ENCODE results near the gene VSIG1.

VSIG1 gene

GRCh38 chrX:108081110-108081509 lies 36.2 kb downstream of the VSIG1 start:
- H3K9me3 ChIP-seq = no peaks in the 10 kb centered on the region
- peaks cover 16% of the 10 kb centered on the region for H3K36me3 ChIP-seq
- no peaks in the 10 kb centered on the region for H3K27me3 ChIP-seq
- H3K4me1 ChIP-seq (ENCODE audit: control insufficient read depth in 1 of 2, insufficient read depth in 1 of 2, low read depth in 1 of 2, low read length in 1 of 2) = no peaks in the 10 kb centered on the region
- H3K27ac ChIP-seq = no peak overlapping the region
- no peak overlapping the region for H3K4me3 ChIP-seq (ENCODE audit: low read depth in 1 of 2, low read length in 1 of 2)
- no peak for TF ChIP-seq CTCF (IDR thresholded peaks at IDR 0.05)

GRCh38 chrX:108087792-108088191 lies 42.9 kb downstream of the VSIG1 start:
- H3K27me3 ChIP-seq = no peaks in the 10 kb centered on the region
- peaks cover 13 to 17% of the 10 kb centered on the region in 2 experiments for H3K4me1 ChIP-seq (ENCODE audit: control insufficient read depth in 1 of 2, insufficient read depth in 1 of 2, low read depth in 1 of 2, low read length in 1 of 2)
- H3K27ac ChIP-seq = no peak overlapping the region
- peaks cover 31% of the 10 kb centered on the region for H3K36me3 ChIP-seq
- no peak overlapping the region for H3K4me3 ChIP-seq (ENCODE audit: low read depth in 1 of 2, low read length in 1 of 2)
- H3K9me3 ChIP-seq = no peaks in the 10 kb centered on the region
- TF ChIP-seq CTCF (IDR thresholded peaks at IDR 0.05) = no peak

GRCh38 chrX:108088511-108088910 lies 43.6 kb downstream of the VSIG1 start:
- H3K4me3 ChIP-seq (ENCODE audit: low read depth in 1 of 2, low read length in 1 of 2) = no peak overlapping the region
- H3K27ac ChIP-seq = no peak overlapping the region
- H3K4me1 ChIP-seq (ENCODE audit: control insufficient read depth in 1 of 2, insufficient read depth in 1 of 2, low read depth in 1 of 2, low read length in 1 of 2) = peaks cover 13 to 17% of the 10 kb centered on the region in 2 experiments
- peaks cover 31% of the 10 kb centered on the region for H3K36me3 ChIP-seq
- H3K9me3 ChIP-seq = no peaks in the 10 kb centered on the region
- H3K27me3 ChIP-seq = no peaks in the 10 kb centered on the region
- TF ChIP-seq CTCF (IDR thresholded peaks at IDR 0.05) = no peak

- H3K27ac ChIP-seq = peak overlapping the region; percentile 83
- peaks cover 16% of the 10 kb centered on the region for H3K36me3 ChIP-seq
- no peak for TF ChIP-seq CTCF (IDR thresholded peaks at IDR 0.05)
- no peaks in the 10 kb centered on the region for H3K27me3 ChIP-seq
- H3K4me3 ChIP-seq (ENCODE audit: low read depth in 1 of 2, low read length in 1 of 2) = peak overlapping the region; percentile 70 to 71
- peaks cover 13 to 17% of the 10 kb centered on the region in 2 experiments for H3K4me1 ChIP-seq (ENCODE audit: control insufficient read depth in 1 of 2, insufficient read depth in 1 of 2, low read depth in 1 of 2, low read length in 1 of 2)
- no peaks in the 10 kb centered on the region for H3K9me3 ChIP-seq
Observed at GRCh38 chrX:108090491-108091263, 45.8 kb downstream of the VSIG1 start.

GRCh38 chrX:108091264-108091877 lies 46.5 kb downstream of the VSIG1 start, which contains the start of the genes ATG4A and PSMD10:
ATG4A (plus strand) TSS chrX:108091778; CDS start chrX:108091827, 49 bp downstream.
PSMD10 (minus strand) TSS chrX:108091542; CDS start chrX:108091520, 22 bp downstream.
- peaks cover 13 to 17% of the 10 kb centered on the region in 2 experiments for H3K4me1 ChIP-seq (ENCODE audit: control insufficient read depth in 1 of 2, insufficient read depth in 1 of 2, low read depth in 1 of 2, low read length in 1 of 2)
- no peaks in the 10 kb centered on the region for H3K9me3 ChIP-seq
- H3K36me3 ChIP-seq = peaks cover 16% of the 10 kb centered on the region
- peak; percentile 48 for TF ChIP-seq CTCF (IDR thresholded peaks at IDR 0.05)
- H3K27ac ChIP-seq = peak within 1 kb of the TSS; percentile 83
- peak within 1 kb of the TSS; percentile 70 to 71 for H3K4me3 ChIP-seq (ENCODE audit: low read depth in 1 of 2, low read length in 1 of 2)
- no peaks in the 10 kb centered on the region for H3K27me3 ChIP-seq
